Measurements from ENCODE around the gene GPR35.
"Not testable (repeated sequence)": the region's sequence is repeated elsewhere in the genome, so short reads cannot be mapped to it uniquely, and the experiment has no call there.

GPR35 gene

DNA sequence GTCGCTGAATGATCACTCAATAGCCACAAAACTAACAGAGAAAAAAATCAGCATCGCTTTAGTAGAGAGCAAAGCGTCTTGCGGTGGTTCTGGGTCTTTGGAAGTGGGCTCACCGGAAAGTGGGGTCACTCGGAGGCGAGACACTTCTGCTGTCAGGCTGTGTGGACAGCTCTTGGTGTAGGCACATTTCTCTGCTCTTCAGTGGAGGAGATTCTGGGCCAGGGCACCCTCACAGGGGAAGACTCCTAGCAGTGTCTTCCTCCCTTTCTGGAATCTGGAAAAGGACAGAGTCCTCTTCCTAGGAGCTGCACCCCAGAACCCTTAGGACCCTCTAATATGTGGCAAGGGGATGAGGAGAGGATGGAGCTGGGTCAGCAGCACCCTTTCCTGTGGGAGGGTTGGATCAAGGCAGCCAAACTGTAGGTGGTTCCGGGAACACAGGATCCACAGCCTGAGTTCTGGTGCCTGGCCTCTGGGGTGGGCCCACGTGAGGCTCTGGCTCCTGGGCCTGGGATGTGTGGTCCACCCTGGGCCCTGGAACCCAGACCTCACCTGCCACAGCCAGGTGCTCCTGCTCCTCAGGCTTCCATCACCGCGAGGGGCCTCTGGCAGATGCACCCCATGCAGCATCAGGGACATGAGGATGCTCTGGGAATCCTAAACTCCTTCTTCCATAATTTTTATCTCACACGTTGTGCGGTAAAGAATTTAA is 25.1 kb downstream of the GPR35 start:
- no peak for TF ChIP-seq CTCF (IDR thresholded peaks at IDR 0.05)
- no peaks in the 10 kb centered on the region for H3K79me2 ChIP-seq
- H3K9ac ChIP-seq: no peak overlapping the region
- no peak overlapping the region for H3K4me2 ChIP-seq (ENCODE audit: low read length)
- H3K4me3 ChIP-seq (ENCODE audit: low read depth, low read length): no peak overlapping the region
- H3K36me3 ChIP-seq (ENCODE audit: control insufficient read depth, insufficient read depth, low read length): no peaks in the 10 kb centered on the region
- no peaks in the 10 kb centered on the region for H3K9me3 ChIP-seq (ENCODE audit: control insufficient read depth, low read length)
- H3K4me1 ChIP-seq: no peaks in the 10 kb centered on the region
- no peak overlapping the region for H2AFZ ChIP-seq
- H3K27me3 ChIP-seq (ENCODE audit: control insufficient read depth, insufficient read depth, low read length): no peaks in the 10 kb centered on the region
- no peak overlapping the region for H3K27ac ChIP-seq

GRCh38 chr2:240651185-240651584 is 25.9 kb downstream of the GPR35 start:
- no peak overlapping the region for H2AFZ ChIP-seq
- H3K27me3 ChIP-seq (ENCODE audit: control insufficient read depth, insufficient read depth, low read length): no peaks in the 10 kb centered on the region

DNA sequence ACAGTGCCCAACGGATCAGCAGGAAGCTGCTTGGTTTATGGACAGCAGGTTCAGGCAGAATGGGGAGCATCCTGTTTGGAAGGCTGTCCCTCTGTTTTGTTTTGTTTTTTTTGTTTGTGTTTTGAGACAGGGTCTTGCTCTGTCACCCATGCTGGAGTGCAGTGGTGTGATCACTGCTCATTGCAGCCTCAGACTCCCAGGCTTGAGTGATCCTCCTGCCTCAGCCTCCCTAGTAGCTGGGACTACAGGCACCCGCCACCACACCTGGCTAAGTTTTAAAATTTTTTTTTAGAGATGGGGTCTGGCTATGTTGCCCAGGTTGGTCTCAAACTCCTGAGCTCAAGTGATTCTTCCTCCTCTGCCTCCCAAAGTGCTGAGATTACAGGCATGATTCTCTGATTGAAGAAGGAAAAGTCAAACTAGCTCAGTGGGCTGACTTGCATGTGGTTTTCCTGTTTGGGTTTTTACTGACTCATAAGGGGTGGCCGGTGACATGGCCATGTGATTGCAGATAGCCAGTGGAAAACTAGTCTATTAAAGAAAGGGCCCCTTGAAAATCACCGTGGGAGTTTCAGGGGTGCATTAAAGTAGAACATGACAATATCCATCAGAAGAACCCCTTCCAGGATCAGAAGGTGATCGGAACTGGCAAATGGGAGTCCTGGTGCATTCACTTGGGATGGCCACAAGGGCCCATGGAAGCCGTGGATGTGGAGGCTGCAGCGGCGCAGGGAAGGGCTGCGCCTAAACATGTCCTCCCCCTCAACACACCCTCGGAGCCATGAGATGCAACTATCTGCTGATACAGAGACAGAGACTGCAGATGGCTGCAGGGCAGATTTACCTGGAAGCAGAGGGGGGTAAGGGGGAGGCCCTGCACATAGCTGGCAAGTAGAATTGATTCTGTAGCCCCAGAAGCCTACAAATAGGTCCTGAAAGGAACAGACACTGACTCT is 30.9 kb downstream of the GPR35 start:
- Histone ChIP-seq H3K27ac (no peak overlapping the region), H3K4me3 (ENCODE audit: low read depth, low read length) (no peak overlapping the region), H2AFZ (no peak overlapping the region), H3K36me3 (ENCODE audit: control insufficient read depth, insufficient read depth, low read length) (no peaks in the 10 kb centered on the region), H3K27me3 (ENCODE audit: control insufficient read depth, insufficient read depth, low read length) (no peaks in the 10 kb centered on the region), H3K4me2 (ENCODE audit: low read length) (no peak overlapping the region), H3K9me3 (ENCODE audit: control insufficient read depth, low read length) (no peaks in the 10 kb centered on the region), H3K79me2 (no peaks in the 10 kb centered on the region), H3K9ac (no peak overlapping the region), H3K4me1 (no peaks in the 10 kb centered on the region)
- no peak for TF ChIP-seq CTCF (IDR thresholded peaks at IDR 0.05)

More at GRCh38 chr2:240651185-240651584, 25.9 kb downstream of the GPR35 start:
- Histone ChIP-seq H3K79me2 (no peaks in the 10 kb centered on the region), H3K36me3 (ENCODE audit: control insufficient read depth, insufficient read depth, low read length) (no peaks in the 10 kb centered on the region), H3K27ac (no peak overlapping the region), H3K9ac (no peak overlapping the region), H3K4me3 (ENCODE audit: low read depth, low read length) (no peak overlapping the region), H3K9me3 (ENCODE audit: control insufficient read depth, low read length) (no peaks in the 10 kb centered on the region), H3K4me2 (ENCODE audit: low read length) (no peak overlapping the region), H3K4me1 (no peaks in the 10 kb centered on the region)
- no peak for TF ChIP-seq CTCF (IDR thresholded peaks at IDR 0.05)

DNA sequence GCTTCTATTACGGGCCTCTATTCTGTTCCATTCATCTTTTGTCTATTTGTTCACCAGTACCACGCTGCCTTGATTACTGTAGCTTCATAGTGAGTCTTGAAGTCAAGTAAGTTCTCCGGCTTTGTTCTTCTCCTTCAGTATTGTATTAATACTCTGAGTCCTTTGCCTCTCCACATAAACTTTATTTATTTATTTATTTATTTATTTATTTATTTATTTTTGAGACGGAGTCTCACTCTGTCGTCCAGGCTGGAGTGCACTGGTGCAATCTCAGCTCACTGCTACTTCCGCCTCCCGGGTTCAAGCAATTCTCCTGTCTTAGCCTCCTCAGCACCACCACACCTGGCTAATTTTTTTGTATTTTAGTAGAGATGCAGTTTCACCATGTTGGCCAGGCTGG is 34.6 kb downstream of the GPR35 start:
- not testable (repeated sequence) for H3K79me2 ChIP-seq; H2AFZ ChIP-seq; H3K9ac ChIP-seq; H3K4me3 ChIP-seq (ENCODE audit: low read depth, low read length); H3K27me3 ChIP-seq (ENCODE audit: control insufficient read depth, insufficient read depth, low read length); H3K9me3 ChIP-seq (ENCODE audit: control insufficient read depth, low read length); H3K36me3 ChIP-seq (ENCODE audit: control insufficient read depth, insufficient read depth, low read length); H3K4me2 ChIP-seq (ENCODE audit: low read length); H3K4me1 ChIP-seq; H3K27ac ChIP-seq

DNA sequence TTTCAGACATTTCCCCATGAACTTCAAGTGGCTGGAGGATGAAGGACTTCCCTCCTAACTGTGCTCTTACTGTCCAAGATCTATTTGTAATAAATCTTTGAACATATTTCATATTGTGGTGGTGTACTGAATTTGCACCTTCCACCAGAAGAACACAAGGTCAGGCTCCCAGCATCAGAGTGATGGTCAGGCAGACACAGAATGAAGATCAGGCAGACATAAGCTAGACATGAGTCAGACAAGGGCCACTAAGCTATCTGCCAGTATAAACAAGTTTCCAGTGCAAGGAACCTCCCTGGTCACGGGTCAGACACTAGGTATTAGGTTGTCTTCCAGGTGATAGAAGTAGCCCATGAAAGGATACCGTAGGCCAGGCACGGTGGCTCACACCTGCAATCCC is 37.4 kb downstream of the GPR35 start:
- Histone ChIP-seq H3K4me3 (ENCODE audit: low read depth, low read length) (no peak overlapping the region), H3K36me3 (ENCODE audit: control insufficient read depth, insufficient read depth, low read length) (no peaks in the 10 kb centered on the region), H3K4me2 (ENCODE audit: low read length) (no peak overlapping the region), H2AFZ (no peak overlapping the region), H3K27me3 (ENCODE audit: control insufficient read depth, insufficient read depth, low read length) (no peaks in the 10 kb centered on the region), H3K9me3 (ENCODE audit: control insufficient read depth, low read length) (no peaks in the 10 kb centered on the region), H3K79me2 (no peaks in the 10 kb centered on the region), H3K27ac (no peak overlapping the region), H3K4me1 (no peaks in the 10 kb centered on the region), H3K9ac (no peak overlapping the region)
- no peak for TF ChIP-seq CTCF (IDR thresholded peaks at IDR 0.05)

All from parathyroid adenoma (tissue), 2 donors.